Liver (tissue), 3 donors: ENCODE data around the gene NCOA6.

Source experiments
- GABPA ChIP-seq, 2 donors: IDR thresholded peaks in 1 of 2; conservative IDR thresholded peaks in 1 of 2; 2 replicates each; pipeline ENCODE4 v1.6.1; 2016; ENCODE audit warnings: antibody characterized with exemption in 2 of 2, mild to moderate bottlenecking in 1 of 2, moderate library complexity in 1 of 2
- RAD21 ChIP-seq, 2 donors: IDR thresholded peaks; 2 replicates each; pipeline ENCODE4 v1.6.1; 2016; ENCODE audit warnings: antibody characterized with exemption in 2 of 2, mild to moderate bottlenecking in 2 of 2
- YY1 ChIP-seq: IDR thresholded peaks from 2 replicates; pipeline ENCODE4 v1.6.1; 2016; ENCODE audit warnings: antibody characterized with exemption, mild to moderate bottlenecking
- TF ChIP-seq, protein P1 (sequence below): fragments of 150-350 bp; IDR thresholded peaks from 2 replicates; pipeline ENCODE4 v1.5.1; 2017; ENCODE audit warnings: improper control_type of control experiment, low read depth, low read length; ENCODE audit not compliant: missing input control
- TF ChIP-seq, protein P2 (sequence below): IDR thresholded peaks from 2 replicates; pipeline ENCODE4 v1.6.1; 2016; ENCODE audit warnings: antibody characterized with exemption
- donor health status: healthy.
- donor health status: healthy.

DNA sequence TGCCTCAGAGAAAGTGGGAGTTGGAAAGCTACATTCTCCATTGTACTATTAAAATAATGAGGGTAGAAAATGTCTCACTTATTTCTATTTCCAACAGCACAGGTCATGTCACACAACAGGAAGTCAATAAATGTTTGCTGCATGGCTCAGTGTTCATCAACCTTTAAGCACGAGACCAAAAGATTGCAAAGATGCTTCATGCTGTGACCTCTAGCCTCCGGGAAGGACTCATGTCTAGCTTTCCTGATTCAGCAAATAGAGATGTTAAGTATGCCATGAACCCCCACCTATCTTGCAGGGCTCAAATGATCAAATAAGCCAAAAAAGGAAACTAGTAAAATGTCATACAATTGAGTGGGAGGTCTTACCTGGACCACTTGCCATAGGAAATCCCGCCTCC, 57.4 kb downstream of the NCOA6 start:
- TF ChIP-seq, protein P1, sequence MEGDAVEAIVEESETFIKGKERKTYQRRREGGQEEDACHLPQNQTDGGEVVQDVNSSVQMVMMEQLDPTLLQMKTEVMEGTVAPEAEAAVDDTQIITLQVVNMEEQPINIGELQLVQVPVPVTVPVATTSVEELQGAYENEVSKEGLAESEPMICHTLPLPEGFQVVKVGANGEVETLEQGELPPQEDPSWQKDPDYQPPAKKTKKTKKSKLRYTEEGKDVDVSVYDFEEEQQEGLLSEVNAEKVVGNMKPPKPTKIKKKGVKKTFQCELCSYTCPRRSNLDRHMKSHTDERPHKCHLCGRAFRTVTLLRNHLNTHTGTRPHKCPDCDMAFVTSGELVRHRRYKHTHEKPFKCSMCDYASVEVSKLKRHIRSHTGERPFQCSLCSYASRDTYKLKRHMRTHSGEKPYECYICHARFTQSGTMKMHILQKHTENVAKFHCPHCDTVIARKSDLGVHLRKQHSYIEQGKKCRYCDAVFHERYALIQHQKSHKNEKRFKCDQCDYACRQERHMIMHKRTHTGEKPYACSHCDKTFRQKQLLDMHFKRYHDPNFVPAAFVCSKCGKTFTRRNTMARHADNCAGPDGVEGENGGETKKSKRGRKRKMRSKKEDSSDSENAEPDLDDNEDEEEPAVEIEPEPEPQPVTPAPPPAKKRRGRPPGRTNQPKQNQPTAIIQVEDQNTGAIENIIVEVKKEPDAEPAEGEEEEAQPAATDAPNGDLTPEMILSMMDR, result no peak
- TF ChIP-seq GABPA (IDR thresholded peaks at IDR 0.05 in 1 of 2, conservative IDR thresholded peaks at IDR 0.05 in 1 of 2), result no peak
- TF ChIP-seq, protein P2, sequence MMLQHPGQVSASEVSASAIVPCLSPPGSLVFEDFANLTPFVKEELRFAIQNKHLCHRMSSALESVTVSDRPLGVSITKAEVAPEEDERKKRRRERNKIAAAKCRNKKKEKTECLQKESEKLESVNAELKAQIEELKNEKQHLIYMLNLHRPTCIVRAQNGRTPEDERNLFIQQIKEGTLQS, result no peak
- TF ChIP-seq YY1, result no peak
- TF ChIP-seq RAD21 (IDR thresholded peaks at IDR 0.05), result no peak
